ENCODE measurements around the gene EIF3I. TPM values are rescaled to one million over a fixed set of nuclear protein-coding genes. Genes with fewer than 3 reads are reported as not detected.

Gene EIF3I
- polyA plus RNA-seq (2013, experiment 1 of 2), result 240 TPM
- polyA plus RNA-seq (2013, experiment 2 of 2), result 222 TPM

- 0% methylated on average over 30 to 33 of the region's 46 CpGs for WGBS, 2 experiments (ENCODE audit: insufficient coverage in 2 of 2)
Measured at GRCh38 chr1:32221980-32222755, at the start of gene EIF3I, which contains the start of gene TMEM234. Gene EIF3I, plus strand, starts transcription at chr1:32222407. Its CDS starts 35 bp downstream, at chr1:32222442. Gene TMEM234, minus strand, starts transcription at chr1:32222353. Its CDS starts 31 bp downstream, at chr1:32222322.

GRCh38 chr1:32172621-32173245 lies 49.5 kb upstream of the EIF3I start:
- no CpG with 5 or more reads among the region's 1 CpG for WGBS, 2 experiments (ENCODE audit: insufficient coverage in 2 of 2)
- Histone ChIP-seq H3K9me3 (ENCODE audit: control insufficient read depth, low read length) (no peaks in the 10 kb centered on the region), H3K4me3 (ENCODE audit: extremely low read depth, insufficient read depth, low read length, poor library complexity, severe bottlenecking) (no peak overlapping the region), H3K4me1 (ENCODE audit: control insufficient read depth, insufficient read depth, low read length, poor library complexity, severe bottlenecking) (peaks cover 9% of the 10 kb centered on the region), H3K36me3 (ENCODE audit: control insufficient read depth, insufficient read depth, low read length) (peaks cover 71% of the 10 kb centered on the region), H3K27ac (ENCODE audit: low read depth, low read length, severe bottlenecking) (no peak overlapping the region)

More at GRCh38 chr1:32221980-32222755, at the start of gene EIF3I, which contains the start of gene TMEM234:
- Histone ChIP-seq H3K9me3 (ENCODE audit: control insufficient read depth, low read length) (no peaks in the 10 kb centered on the region), H3K27ac (ENCODE audit: low read depth, low read length, severe bottlenecking) (peak within 1 kb of the TSS; percentile 85), H3K36me3 (ENCODE audit: control insufficient read depth, insufficient read depth, low read length) (peaks cover 57% of the 10 kb centered on the region), H3K4me3 (ENCODE audit: extremely low read depth, insufficient read depth, low read length, poor library complexity, severe bottlenecking) (peak within 1 kb of the TSS; percentile 96), H3K4me1 (ENCODE audit: control insufficient read depth, insufficient read depth, low read length, poor library complexity, severe bottlenecking) (peaks cover 14% of the 10 kb centered on the region)

DNA sequence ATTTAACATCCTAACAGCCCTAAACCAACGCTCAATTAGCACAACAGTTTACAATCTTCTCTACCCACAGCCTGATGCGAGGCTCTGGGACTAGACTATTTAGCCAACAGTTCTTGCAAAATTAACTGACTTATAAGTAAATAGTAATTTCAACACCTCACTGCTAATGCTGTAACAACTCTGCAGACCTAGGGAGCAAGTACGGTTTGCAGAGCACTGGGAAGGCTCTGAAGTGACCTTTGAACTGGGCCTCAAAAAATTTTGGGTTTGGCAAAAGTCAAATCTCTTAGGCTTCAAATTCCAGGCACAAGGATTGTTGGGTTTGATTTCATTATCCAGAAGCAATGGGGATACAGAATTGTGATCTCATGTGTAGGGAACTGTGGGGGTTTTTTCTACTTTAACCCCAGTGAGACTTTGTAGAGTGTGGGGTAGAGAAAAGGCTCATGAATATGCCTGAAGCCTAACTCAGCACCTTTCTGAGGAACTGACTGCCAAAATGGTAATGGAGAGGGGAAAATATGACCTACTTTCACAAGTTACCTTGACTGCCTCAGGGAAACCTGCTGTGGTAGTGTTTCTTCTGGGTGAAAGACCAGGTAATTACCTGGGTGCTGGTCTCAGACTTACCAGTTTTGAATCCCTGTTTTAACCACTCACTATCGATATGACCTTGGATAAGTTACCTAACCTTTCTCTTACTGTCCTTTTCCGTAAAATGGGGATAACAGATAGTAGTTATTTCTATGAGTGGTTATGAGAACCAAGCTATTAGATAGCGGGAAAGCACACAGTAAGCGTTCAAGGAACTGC lies 43.6 kb upstream of the EIF3I start:
- no peak overlapping the region for H3K4me3 ChIP-seq (ENCODE audit: extremely low read depth, insufficient read depth, low read length, poor library complexity, severe bottlenecking)
- no peaks in the 10 kb centered on the region for H3K9me3 ChIP-seq (ENCODE audit: control insufficient read depth, low read length)
- H3K27ac ChIP-seq (ENCODE audit: low read depth, low read length, severe bottlenecking), result peak overlapping the region; percentile 95
- peaks cover 12% of the 10 kb centered on the region for H3K4me1 ChIP-seq (ENCODE audit: control insufficient read depth, insufficient read depth, low read length, poor library complexity, severe bottlenecking)
- peaks cover 44% of the 10 kb centered on the region for H3K36me3 ChIP-seq (ENCODE audit: control insufficient read depth, insufficient read depth, low read length)
- 91 to 97% methylated on average over 3 to 6 of the region's 7 CpGs for WGBS, 2 experiments (ENCODE audit: insufficient coverage in 2 of 2)

- 31 to 45% methylated on average over 6 to 7 of the region's 7 CpGs for WGBS, 2 experiments (ENCODE audit: insufficient coverage in 2 of 2)
- H3K4me1 ChIP-seq (ENCODE audit: control insufficient read depth, insufficient read depth, low read length, poor library complexity, severe bottlenecking), result peaks cover 12% of the 10 kb centered on the region
- peak overlapping the region; percentile 95 for H3K27ac ChIP-seq (ENCODE audit: low read depth, low read length, severe bottlenecking)
- H3K36me3 ChIP-seq (ENCODE audit: control insufficient read depth, insufficient read depth, low read length), result peaks cover 44% of the 10 kb centered on the region
- H3K9me3 ChIP-seq (ENCODE audit: control insufficient read depth, low read length), result no peaks in the 10 kb centered on the region
- peak overlapping the region; percentile 71 for H3K4me3 ChIP-seq (ENCODE audit: extremely low read depth, insufficient read depth, low read length, poor library complexity, severe bottlenecking)
Measured at GRCh38 chr1:32179193-32179442, 43.1 kb upstream of the EIF3I start.

DNA sequence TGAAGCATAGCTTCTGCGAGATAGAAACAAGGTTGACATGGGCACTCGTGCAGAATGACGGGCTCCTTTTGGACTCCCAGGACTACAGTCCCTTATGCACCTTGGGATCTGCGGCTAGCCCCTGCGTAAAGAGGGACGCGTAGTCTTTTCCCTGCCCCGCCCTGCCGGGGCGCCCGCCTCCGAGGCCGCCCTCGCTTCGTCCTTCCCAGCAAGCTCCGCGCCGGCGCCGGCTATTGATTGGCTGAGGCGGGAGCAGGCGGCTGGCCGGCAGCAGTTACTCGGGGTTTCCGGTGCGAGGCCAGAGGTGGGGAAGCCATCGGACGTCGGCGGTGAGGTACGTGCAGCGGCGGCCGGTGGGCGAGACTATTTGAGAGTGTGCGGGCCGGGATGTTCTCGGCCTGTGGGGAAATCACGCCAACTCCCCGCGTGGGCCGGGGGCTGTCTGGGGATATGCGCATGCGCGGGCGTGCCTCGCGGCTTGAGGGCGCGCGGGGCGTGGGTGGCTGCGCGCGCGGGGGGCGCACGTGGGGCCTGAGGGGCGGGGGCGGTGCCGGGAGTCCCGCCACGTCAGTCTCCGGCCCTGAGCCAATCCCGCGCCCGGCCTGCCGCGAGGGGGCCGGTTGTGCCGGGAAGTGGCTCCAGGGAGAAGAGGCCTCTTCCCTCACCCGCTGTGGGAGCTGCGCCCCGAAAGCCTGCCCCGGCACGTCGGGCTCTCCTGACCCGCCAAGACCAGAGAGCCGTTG lies 42.6 kb upstream of the EIF3I start, which contains the start of gene TXLNA:
Gene TXLNA, plus strand, starts transcription at position 233 of the 743 bp plus-strand sequence. CDS start 671 bp downstream, outside the sequence.
- Histone ChIP-seq H3K4me3 (ENCODE audit: extremely low read depth, insufficient read depth, low read length, poor library complexity, severe bottlenecking) (peak within 1 kb of the TSS; percentile 71), H3K27ac (ENCODE audit: low read depth, low read length, severe bottlenecking) (peak within 1 kb of the TSS; percentile 95), H3K4me1 (ENCODE audit: control insufficient read depth, insufficient read depth, low read length, poor library complexity, severe bottlenecking) (peaks cover 12% of the 10 kb centered on the region), H3K9me3 (ENCODE audit: control insufficient read depth, low read length) (no peaks in the 10 kb centered on the region), H3K36me3 (ENCODE audit: control insufficient read depth, insufficient read depth, low read length) (peaks cover 44% of the 10 kb centered on the region)
- WGBS, 2 experiments (ENCODE audit: insufficient coverage in 2 of 2), result 0 to 1% methylated on average over 51 to 64 of the region's 79 CpGs

- Histone ChIP-seq H3K27ac (ENCODE audit: low read depth, low read length, severe bottlenecking) (peak overlapping the region; percentile 95), H3K36me3 (ENCODE audit: control insufficient read depth, insufficient read depth, low read length) (peaks cover 52% of the 10 kb centered on the region), H3K4me1 (ENCODE audit: control insufficient read depth, insufficient read depth, low read length, poor library complexity, severe bottlenecking) (peaks cover 12% of the 10 kb centered on the region), H3K9me3 (ENCODE audit: control insufficient read depth, low read length) (no peaks in the 10 kb centered on the region), H3K4me3 (ENCODE audit: extremely low read depth, insufficient read depth, low read length, poor library complexity, severe bottlenecking) (peak overlapping the region; percentile 71)
- WGBS, 2 experiments (ENCODE audit: insufficient coverage in 2 of 2), result 8 to 13% methylated on average over 24 to 28 of the region's 36 CpGs
Measured at GRCh38 chr1:32180186-32181060, 41.8 kb upstream of the EIF3I start.

- H3K4me3 ChIP-seq (ENCODE audit: extremely low read depth, insufficient read depth, low read length, poor library complexity, severe bottlenecking), result peak overlapping the region; percentile 71
- 97 to 100% methylated on average over 9 of the region's 9 CpGs for WGBS, 2 experiments (ENCODE audit: insufficient coverage in 2 of 2)
Measured at GRCh38 chr1:32181065-32181464, 41.1 kb upstream of the EIF3I start.

GRCh38 chr1:32181563-32181962 lies 40.6 kb upstream of the EIF3I start:
- H3K36me3 ChIP-seq (ENCODE audit: control insufficient read depth, insufficient read depth, low read length), result peaks cover 58% of the 10 kb centered on the region
- H3K27ac ChIP-seq (ENCODE audit: low read depth, low read length, severe bottlenecking), result no peak overlapping the region
- 98 to 100% methylated on average over 4 of the region's 5 CpGs for WGBS, 2 experiments (ENCODE audit: insufficient coverage in 2 of 2)
- peak overlapping the region; percentile 71 for H3K4me3 ChIP-seq (ENCODE audit: extremely low read depth, insufficient read depth, low read length, poor library complexity, severe bottlenecking)
- H3K9me3 ChIP-seq (ENCODE audit: control insufficient read depth, low read length), result no peaks in the 10 kb centered on the region
- H3K4me1 ChIP-seq (ENCODE audit: control insufficient read depth, insufficient read depth, low read length, poor library complexity, severe bottlenecking), result peaks cover 17% of the 10 kb centered on the region

More at GRCh38 chr1:32181065-32181464, 41.1 kb upstream of the EIF3I start:
- Histone ChIP-seq H3K27ac (ENCODE audit: low read depth, low read length, severe bottlenecking) (no peak overlapping the region), H3K4me1 (ENCODE audit: control insufficient read depth, insufficient read depth, low read length, poor library complexity, severe bottlenecking) (peaks cover 17% of the 10 kb centered on the region), H3K36me3 (ENCODE audit: control insufficient read depth, insufficient read depth, low read length) (peaks cover 55% of the 10 kb centered on the region), H3K9me3 (ENCODE audit: control insufficient read depth, low read length) (no peaks in the 10 kb centered on the region)

DNA sequence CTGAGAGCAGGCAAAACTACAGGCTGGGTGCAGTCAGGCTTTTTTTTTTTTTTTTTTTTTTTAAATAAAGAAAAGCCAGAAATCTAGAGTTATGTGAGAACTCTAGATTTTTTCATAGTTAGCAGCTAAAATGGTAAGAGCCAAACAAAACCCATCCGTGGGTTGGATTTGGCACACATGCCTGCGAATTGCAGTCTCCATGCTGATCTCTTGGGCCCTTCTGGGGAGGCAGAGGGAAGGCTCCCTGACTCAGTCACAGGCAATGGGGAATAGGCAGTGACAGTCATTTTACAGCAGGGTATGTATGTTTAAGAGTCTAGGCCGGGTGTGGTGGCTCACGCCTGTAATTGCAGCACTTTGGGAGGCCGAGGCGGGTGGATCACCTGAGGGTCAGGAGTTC lies 40.1 kb upstream of the EIF3I start:
- Histone ChIP-seq H3K4me1 (ENCODE audit: control insufficient read depth, insufficient read depth, low read length, poor library complexity, severe bottlenecking) (peaks cover 17% of the 10 kb centered on the region), H3K27ac (ENCODE audit: low read depth, low read length, severe bottlenecking) (no peak overlapping the region), H3K36me3 (ENCODE audit: control insufficient read depth, insufficient read depth, low read length) (peaks cover 62% of the 10 kb centered on the region), H3K9me3 (ENCODE audit: control insufficient read depth, low read length) (no peaks in the 10 kb centered on the region), H3K4me3 (ENCODE audit: extremely low read depth, insufficient read depth, low read length, poor library complexity, severe bottlenecking) (peak overlapping the region; percentile 71)
- WGBS, 2 experiments (ENCODE audit: insufficient coverage in 2 of 2), result 91 to 97% methylated on average over 6 of the region's 6 CpGs
